Kidney (tissue), 14 donors: Measurements from ENCODE around the gene HOXD8. TPM values are rescaled to one million over a fixed set of nuclear protein-coding genes. Genes with fewer than 3 reads are reported as not detected.
A peak's percentile ranks its signal among the peaks of the same experiment; 100 is the strongest.

Experiments used
- DNase-seq, 5 donors: peaks; one replicate each; pipeline ENCODE4 v3.0.0-alpha.2; 2013 to 2020
- FAIRE-seq: peaks from 2 replicates; lab custom pipeline; 2012; peaks lifted over from hg19 to GRCh38; lab: Jason Lieb, UNC
- H3K27ac ChIP-seq, 2 donors: one replicate each; pipeline ENCODE4 v1.7.0; 2013; ENCODE audit warnings: low read depth in 2 of 2, low read length in 2 of 2, inconsistent platforms in 1 of 2
- H3K27me3 ChIP-seq: one replicate; pipeline ENCODE4 v1.7.1; 2013; ENCODE audit warnings: low read length, inconsistent platforms; ENCODE audit not compliant: control insufficient read depth, insufficient read depth
- H3K36me3 ChIP-seq, 3 donors: one replicate each; pipeline versions ENCODE4 v1.7.0 to v1.7.1; 2013; ENCODE audit warnings: low read length in 3 of 3, control low read depth in 1 of 3, inconsistent platforms in 1 of 3; ENCODE audit not compliant: insufficient read depth in 3 of 3, control insufficient read depth in 2 of 3
- H3K4me1 ChIP-seq, 3 donors: one replicate each; pipeline versions ENCODE4 v1.7.0 to v1.7.1; 2013; ENCODE audit warnings: low read length in 3 of 3, inconsistent platforms in 1 of 3, low read depth in 1 of 3; ENCODE audit not compliant: control insufficient read depth in 2 of 3, insufficient read depth in 2 of 3
- H3K4me3 ChIP-seq, 3 donors: one replicate each; pipeline versions ENCODE4 v1.7.0 to v1.8.1; 2013; ENCODE audit warnings: low read length in 3 of 3, control low read depth in 1 of 3, inconsistent platforms in 1 of 3
- H3K9ac ChIP-seq, 3 donors: one replicate each; pipeline versions ENCODE4 v1.7.0 to v1.7.1; 2013; ENCODE audit warnings: low read length in 3 of 3, control low read depth in 1 of 3, inconsistent platforms in 1 of 3
- H3K9me3 ChIP-seq, 3 donors: one replicate each; pipeline versions ENCODE4 v1.7.0 to v1.7.1; 2013; ENCODE audit warnings: low read length in 3 of 3, control low read depth in 1 of 3, inconsistent platforms in 1 of 3; ENCODE audit not compliant: control insufficient read depth in 2 of 3, insufficient read depth in 1 of 3
- intact Hi-C: fragments of 100-400 bp; cut with DNase I; formaldehyde crosslinking; loops from one replicate; pipeline ENCODE4 v1.11.1; 2022
- polyA plus RNA-seq: library from polyadenylated mRNA; stranded (reverse); fragments of 350-450 nt; fragmentation: Illumina TruSeq; extraction: RNeasy Lipid Tissue Mini Kit (QIAGEN cat#74804); gene quantifications from one replicate; pipeline ENCODE4 v1.2.3, GENCODE V29; 2014; ENCODE audit warnings: low read depth, low replicate concordance; ENCODE audit not compliant: insufficient read depth
- total RNA-seq: library from RNA; stranded (reverse); fragmentation: NEBNext Ultra II Directional; extraction: Animal tissue kit (Norgen Biotek cat#: 25700); gene quantifications from one replicate; pipeline ENCODE4 v1.2.1, GENCODE V29; 2021
- TF ChIP-seq, protein P1 (sequence below): IDR thresholded peaks from 3 replicates; pipeline ENCODE4 v1.5.1; 2012; ENCODE audit warnings: mild to moderate bottlenecking, moderate library complexity, borderline replicate concordance; ENCODE audit not compliant: insufficient read depth; ENCODE audit errors: extremely low read depth
- donor health status: control.
- donor health status: control.
- donor health status: control.
- donor health status: control.
- donor health status: control.
- donor health status: DM: yes; HTN: yes; CAD: no.
- donor health status: Normal renal cell carcinoma (clear cell type).

Gene HOXD8
- total and polyA plus RNA-seq, 2 donors from 2014 or later = 76.5 to 122 TPM

DNA sequence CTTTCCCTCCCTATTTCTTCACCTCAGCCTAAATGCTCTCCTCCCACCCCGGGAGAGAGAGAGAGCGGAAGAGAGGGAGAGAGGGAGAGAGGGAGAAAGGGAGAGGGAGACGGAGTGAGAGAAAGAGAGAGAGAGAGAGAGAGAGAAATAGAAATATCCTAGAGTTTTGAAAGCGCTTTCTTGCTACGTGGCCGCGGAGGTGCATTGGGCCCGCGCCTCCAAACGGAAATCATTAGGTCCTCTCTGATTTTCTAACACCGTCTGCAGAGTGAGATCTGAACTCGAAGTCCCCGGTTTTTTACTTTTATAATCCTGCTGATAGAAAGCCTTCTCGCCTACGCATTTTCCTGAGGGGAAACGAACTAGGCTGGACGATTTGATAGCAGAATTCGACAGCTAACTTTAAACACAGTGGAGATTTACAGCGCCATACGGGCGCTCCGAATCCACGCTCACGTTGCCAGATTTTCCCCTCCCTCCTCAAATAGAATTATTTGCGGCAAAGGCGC, 44.8 kb upstream of the HOXD8 start:
- TF ChIP-seq, protein P1, sequence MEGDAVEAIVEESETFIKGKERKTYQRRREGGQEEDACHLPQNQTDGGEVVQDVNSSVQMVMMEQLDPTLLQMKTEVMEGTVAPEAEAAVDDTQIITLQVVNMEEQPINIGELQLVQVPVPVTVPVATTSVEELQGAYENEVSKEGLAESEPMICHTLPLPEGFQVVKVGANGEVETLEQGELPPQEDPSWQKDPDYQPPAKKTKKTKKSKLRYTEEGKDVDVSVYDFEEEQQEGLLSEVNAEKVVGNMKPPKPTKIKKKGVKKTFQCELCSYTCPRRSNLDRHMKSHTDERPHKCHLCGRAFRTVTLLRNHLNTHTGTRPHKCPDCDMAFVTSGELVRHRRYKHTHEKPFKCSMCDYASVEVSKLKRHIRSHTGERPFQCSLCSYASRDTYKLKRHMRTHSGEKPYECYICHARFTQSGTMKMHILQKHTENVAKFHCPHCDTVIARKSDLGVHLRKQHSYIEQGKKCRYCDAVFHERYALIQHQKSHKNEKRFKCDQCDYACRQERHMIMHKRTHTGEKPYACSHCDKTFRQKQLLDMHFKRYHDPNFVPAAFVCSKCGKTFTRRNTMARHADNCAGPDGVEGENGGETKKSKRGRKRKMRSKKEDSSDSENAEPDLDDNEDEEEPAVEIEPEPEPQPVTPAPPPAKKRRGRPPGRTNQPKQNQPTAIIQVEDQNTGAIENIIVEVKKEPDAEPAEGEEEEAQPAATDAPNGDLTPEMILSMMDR = no peak
- no peak overlapping the region for H3K9ac ChIP-seq
- DNase-seq = peak in 2 of 5 donors; percentile 26 to 29
- no peak overlapping the region for H3K4me3 ChIP-seq
- H3K27me3 ChIP-seq = peaks cover 90% of the 10 kb centered on the region
- intact Hi-C loops = no loop called here
- no peak overlapping the region for H3K27ac ChIP-seq
- peaks cover 0 to 9% (median 0%) of the 10 kb centered on the region in 3 donors for H3K9me3 ChIP-seq
- no peaks in the 10 kb centered on the region for H3K36me3 ChIP-seq
- peaks cover 0 to 10% (median 0%) of the 10 kb centered on the region in 3 donors for H3K4me1 ChIP-seq
- FAIRE-seq = no peak

DNA sequence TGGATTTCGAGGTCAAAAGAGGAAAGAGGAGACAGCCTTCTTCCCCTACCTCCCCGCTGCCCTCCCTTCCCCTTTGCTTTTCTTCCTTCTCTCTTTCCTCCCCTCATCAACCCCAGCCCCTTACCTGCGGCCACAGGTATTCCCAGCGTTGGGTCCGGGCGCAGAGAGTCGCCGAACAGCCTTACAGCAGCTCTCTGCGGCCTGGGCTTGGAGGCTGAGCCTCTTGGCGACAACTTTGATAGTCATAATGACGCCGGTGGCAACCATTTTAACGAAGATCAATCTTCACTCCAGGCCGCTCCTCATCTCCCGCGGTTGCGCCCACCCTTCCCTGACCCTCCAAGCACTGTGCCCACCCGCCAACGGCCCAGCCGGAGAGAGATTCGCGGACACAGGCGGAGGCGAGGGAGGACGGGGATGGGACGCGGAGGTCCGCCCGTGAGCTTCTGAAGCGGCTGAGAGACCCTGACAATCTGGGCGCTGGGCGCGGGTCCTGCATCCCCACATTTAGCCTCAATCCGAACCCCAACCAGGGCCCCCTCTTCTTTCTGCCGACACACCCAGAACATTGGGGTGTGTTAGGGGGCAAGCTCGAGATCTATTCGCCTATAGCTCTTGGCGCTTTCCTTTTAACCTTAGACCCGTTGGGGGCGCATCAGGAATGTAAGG, 44.3 kb upstream of the HOXD8 start:
- peak in 3 of 5 donors; percentile 25 to 66 (median 50) for DNase-seq
- H3K9me3 ChIP-seq = peaks cover 0 to 9% (median 0%) of the 10 kb centered on the region in 3 donors
- no peak for FAIRE-seq
- H3K27me3 ChIP-seq = peaks cover 95% of the 10 kb centered on the region
- TF ChIP-seq, protein P1 = no peak
- intact Hi-C loops = no loop called here
- H3K4me1 ChIP-seq = peaks cover 0 to 10% (median 0%) of the 10 kb centered on the region in 3 donors
- no peaks in the 10 kb centered on the region for H3K36me3 ChIP-seq
- no peak overlapping the region for H3K4me3 ChIP-seq
- no peak overlapping the region for H3K27ac ChIP-seq
- H3K9ac ChIP-seq = no peak overlapping the region

DNA sequence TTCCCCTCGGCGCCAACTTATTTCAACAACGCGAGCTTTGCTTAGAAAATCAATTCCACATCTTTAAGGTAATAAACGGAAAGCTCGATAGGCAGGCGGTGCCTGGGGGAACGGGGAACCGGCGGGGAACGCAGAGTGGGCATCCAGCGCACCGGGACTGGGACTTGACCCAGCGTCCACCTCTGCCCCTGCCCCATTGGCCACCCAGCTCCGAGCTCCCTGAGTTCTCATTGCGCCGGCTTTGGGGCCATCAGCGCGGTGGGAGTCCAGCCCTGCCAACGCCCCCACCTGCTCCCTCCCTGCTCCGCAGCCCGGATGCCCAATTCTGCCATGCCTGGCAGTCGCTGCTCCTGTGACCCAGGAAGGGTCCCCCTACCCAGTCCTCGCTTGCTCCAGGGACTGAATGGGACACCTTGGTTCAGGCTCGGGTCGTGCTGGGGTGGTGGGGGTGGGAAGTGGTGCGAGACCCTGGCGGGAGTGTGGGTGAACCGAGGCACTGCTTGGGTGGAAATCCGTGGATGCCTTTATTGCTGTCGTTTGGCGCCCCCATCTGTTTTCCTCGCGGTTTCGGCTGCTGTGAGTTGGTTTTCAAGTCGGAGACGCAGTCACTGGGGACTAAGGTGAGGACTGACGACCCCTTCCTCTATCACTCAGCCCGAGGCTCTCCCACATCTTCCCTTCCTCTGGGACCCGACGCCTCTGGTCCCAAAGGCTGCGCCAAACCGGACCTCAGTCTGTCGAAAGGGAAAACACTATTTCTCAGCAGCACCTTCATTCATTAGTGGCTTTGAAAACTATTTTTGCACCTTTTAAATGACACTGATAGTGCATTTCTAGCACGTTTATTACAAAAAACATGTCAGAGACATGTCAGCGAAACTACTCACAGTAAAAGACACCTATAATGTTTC, 43.4 kb upstream of the HOXD8 start:
- H3K27me3 ChIP-seq = peaks cover 98% of the 10 kb centered on the region
- no peak overlapping the region for H3K9ac ChIP-seq
- H3K4me1 ChIP-seq = peaks cover 0 to 7% (median 0%) of the 10 kb centered on the region in 3 donors
- intact Hi-C loops = no loop called here
- H3K36me3 ChIP-seq = no peaks in the 10 kb centered on the region
- TF ChIP-seq, protein P1 = peak; percentile 51
- H3K27ac ChIP-seq = no peak overlapping the region
- DNase-seq = peak in 4 of 5 donors; percentile 81 to 84 (median 81)
- peaks cover 0 to 7% (median 0%) of the 10 kb centered on the region in 3 donors for H3K9me3 ChIP-seq
- H3K4me3 ChIP-seq = no peak overlapping the region
- no peak for FAIRE-seq
